GM12878 (cell line): ENCODE measurements around the gene ETF1. TPM values are rescaled to one million over a fixed set of nuclear protein-coding genes. Genes with fewer than 3 reads are reported as not detected.
A peak's percentile ranks its signal among the peaks of the same experiment; 100 is the strongest.

Source experiments
- BACH1 ChIP-seq: fragments of 450-650 bp; IDR thresholded peaks from 2 replicates; pipeline ENCODE4 v1.6.1; 2017; ENCODE audit warnings: mild to moderate bottlenecking, borderline replicate concordance
- BCL11A ChIP-seq: IDR thresholded peaks from 2 replicates; pipeline ENCODE4 v1.6.1; 2011; ENCODE audit warnings: low read depth, low read length
- BHLHE40 ChIP-seq, 2 experiments: fragments of 450-650 bp in 1 of 2; IDR thresholded peaks; 2 replicates each; pipeline ENCODE4 v1.6.1; 2011 to 2017; ENCODE audit warnings: low read depth in 2 of 2, borderline replicate concordance in 1 of 2, improper control_type of control experiment in 1 of 2, low read length in 1 of 2, mild to moderate bottlenecking in 1 of 2
- CBFB ChIP-seq: IDR thresholded peaks from 2 replicates; pipeline ENCODE4 v1.6.1; 2016; ENCODE audit warnings: antibody characterized with exemption, low read depth
- CREB1 ChIP-seq: IDR thresholded peaks from 2 replicates; pipeline ENCODE4 v1.6.1; 2012; ENCODE audit warnings: low read depth, mild to moderate bottlenecking, inconsistent platforms
- CTCF ChIP-seq, 3 experiments: IDR thresholded peaks in 2 of 3; conservative IDR thresholded peaks in 1 of 3; 2 replicates each; pipeline ENCODE4 v1.5.1; 2011; ENCODE audit warnings: low read depth in 3 of 3, low read length in 3 of 3, mild to moderate bottlenecking in 3 of 3, control low read depth in 2 of 3, moderate library complexity in 2 of 3, inconsistent platforms in 1 of 3, mixed read lengths in 1 of 3; ENCODE audit not compliant: control insufficient read depth in 2 of 3, insufficient read depth in 1 of 3; ENCODE audit errors: extremely low read depth in 1 of 3
- DPF2 ChIP-seq: fragments of 450-650 bp; IDR thresholded peaks from 2 replicates; pipeline ENCODE4 v1.6.1; 2017; ENCODE audit warnings: mild to moderate bottlenecking
- E4F1 ChIP-seq: fragments of 450-650 bp; IDR thresholded peaks from 2 replicates; pipeline ENCODE4 v1.6.1; 2018; ENCODE audit warnings: borderline replicate concordance, mild to moderate bottlenecking; ENCODE audit not compliant: partially characterized antibody
- EGR1 ChIP-seq, 2 experiments: IDR thresholded peaks; 1 replicate in 1 of 2; 2 replicates in 1 of 2; pipeline ENCODE4 v1.6.1; 2011 to 2012; ENCODE audit warnings: low read depth in 2 of 2, low read length in 2 of 2, borderline replicate concordance in 1 of 2, mild to moderate bottlenecking in 1 of 2, moderate library complexity in 1 of 2
- FOXM1 ChIP-seq: IDR thresholded peaks from 2 replicates; pipeline ENCODE4 v1.6.1; 2012; ENCODE audit warnings: low read depth, mild to moderate bottlenecking, inconsistent platforms, low read length, moderate library complexity
- GABPA ChIP-seq: IDR thresholded peaks from 2 replicates; pipeline ENCODE4 v1.6.1; 2014; ENCODE audit warnings: antibody characterized with exemption, low read depth, mild to moderate bottlenecking, inconsistent platforms
- IKZF2 ChIP-seq, 2 experiments: fragments of 450-650 bp; IDR thresholded peaks; 2 replicates each; pipeline ENCODE4 v1.6.1; 2017; ENCODE audit warnings: mild to moderate bottlenecking in 2 of 2, moderate library complexity in 2 of 2
- MTA2 ChIP-seq: fragments of 450-650 bp; IDR thresholded peaks from 2 replicates; pipeline ENCODE4 v1.6.1; 2016; ENCODE audit warnings: low read depth, mild to moderate bottlenecking, moderate library complexity
- MXI1 ChIP-seq: fragments of 150-350 bp; IDR thresholded peaks from 2 replicates; pipeline ENCODE4 v1.6.1; 2011; ENCODE audit warnings: low read depth, mild to moderate bottlenecking, inconsistent platforms, low read length, improper control_type of control experiment
- PAX5 ChIP-seq: IDR thresholded peaks from 2 replicates; pipeline ENCODE4 v1.6.1; 2011; ENCODE audit warnings: low read depth, low read length, borderline replicate concordance
- PML ChIP-seq: IDR thresholded peaks from 2 replicates; pipeline ENCODE4 v1.6.1; 2012; ENCODE audit warnings: low read length, inconsistent platforms
- RCOR1 ChIP-seq: conservative IDR thresholded peaks from 2 replicates; pipeline ENCODE4 v1.6.1; 2012; ENCODE audit warnings: low read depth, low read length, improper control_type of control experiment
- SMAD5 ChIP-seq: IDR thresholded peaks from 2 replicates; pipeline ENCODE4 v1.6.1; 2016; ENCODE audit warnings: antibody characterized with exemption, low read depth
- SMC3 ChIP-seq: IDR thresholded peaks from 2 replicates; pipeline ENCODE4 v1.6.1; 2011; ENCODE audit warnings: low read length, improper control_type of control experiment, borderline replicate concordance
- SP1 ChIP-seq: IDR thresholded peaks from one replicate; pipeline ENCODE4 v1.6.1; 2011; ENCODE audit warnings: low read depth, low read length
- STAT3 ChIP-seq: IDR thresholded peaks from 2 replicates; pipeline ENCODE4 v1.6.1; 2011; ENCODE audit warnings: low read depth, low read length, improper control_type of control experiment
- TBL1XR1 ChIP-seq: IDR thresholded peaks from 2 replicates; pipeline ENCODE4 v1.6.1; 2012; ENCODE audit warnings: low read depth, low read length, improper control_type of control experiment
- WRNIP1 ChIP-seq: IDR thresholded peaks from 2 replicates; pipeline ENCODE4 v1.6.1; 2011; ENCODE audit warnings: low read depth, low read length, improper control_type of control experiment, borderline replicate concordance
- ZNF384 ChIP-seq: IDR thresholded peaks from 2 replicates; pipeline ENCODE4 v1.6.1; 2012; ENCODE audit warnings: low read depth, mild to moderate bottlenecking, low read length, improper control_type of control experiment, borderline replicate concordance
- polyA plus RNA-seq, 11 experiments: library from polyadenylated mRNA; depleted of rRNA in 4 of 11; unstranded in 6 of 11; stranded (reverse) in 5 of 11; fragments of >200 nt; fragmentation: Nextera tagmentation in 4 of 11; fragmentation: Illumina TruSeq in 1 of 11; extraction: Ambion mirVana in 4 of 11; extraction: Trizol in 1 of 11; gene quantifications; 1 replicate in 1 of 11; 2 replicates in 10 of 11; pipeline versions ENCODE4 v1.2.1 to v1.2.3, GENCODE V29; 2011 to 2016; ENCODE audit warnings: inconsistent platforms in 2 of 11, missing spikeins in 2 of 11, low read depth in 1 of 11
- total RNA-seq, 4 experiments: library from RNA; depleted of rRNA in 3 of 4; stranded (reverse); fragments of >200 nt in 3 of 4; fragmentation: Illumina TruSeq in 1 of 4; extraction: Trizol in 1 of 4; gene quantifications; 2 replicates each; pipeline versions ENCODE4 v1.2.1 to v1.2.3, GENCODE V29; 2013 to 2021
- TF ChIP-seq, protein P1 (sequence below): fragments of 450-650 bp; IDR thresholded peaks from 2 replicates; pipeline ENCODE4 v1.6.1; 2014; ENCODE audit warnings: mild to moderate bottlenecking
- TF ChIP-seq, protein P2 (sequence below): IDR thresholded peaks from 2 replicates; pipeline ENCODE4 v1.6.1; 2011; ENCODE audit warnings: low read depth, low read length, improper control_type of control experiment, borderline replicate concordance

ETF1 gene
- total and polyA plus RNA-seq, 10 of the 15 experiments (the other 5 are each of a cell fraction or from before 2014, with no cell fraction given), result 29.8 to 145 (median 108) TPM

GRCh38 chr5:138464008-138464387, 79.0 kb downstream of the ETF1 start (continued):
- TF ChIP-seq GABPA (0 out of 2 replicates have a peak, but pooled peaks have one; percentile 50), MXI1 (peak; percentile 45; the same call in 1 of the 2 replicates), E4F1 (no peak), WRNIP1 (no peak), TBL1XR1 (0 out of 2 replicates have a peak, but pooled peaks have one; percentile 11), CTCF (IDR thresholded peaks at IDR 0.05 in 2 of 3, conservative IDR thresholded peaks at IDR 0.05 in 1 of 3; ENCODE audit: control insufficient read depth in 2 of 3, extremely low read depth in 1 of 3, insufficient read depth in 1 of 3, low read depth in 3 of 3, low read length in 3 of 3) (peak; percentile 79 to 81 (median 80)), BACH1 (0 out of 2 replicates have a peak, but pooled peaks have one; percentile 47), ZNF384 (no peak), FOXM1 (no peak; the same call in 1 of the 2 replicates), IKZF2 (IDR thresholded peaks at IDR 0.05) (peak in 1 of 2 experiments; percentile 52; a peak in 3 of 4 replicates), STAT3 (no peak), EGR1 (IDR thresholded peaks at IDR 0.05; ENCODE audit: borderline replicate concordance in 1 of 2, low read depth in 2 of 2, low read length in 2 of 2) (no peak; a peak in 1 of 3 replicates), SP1 (peak; percentile 7), MTA2 (no peak), PAX5 (peak; percentile 53; the same call in 1 of the 2 replicates), BCL11A (no peak), CREB1 (peak; percentile 33; the same call in 1 of the 2 replicates), DPF2 (0 out of 2 replicates have a peak, but pooled peaks have one; percentile 18), SMAD5 (peak; percentile 59; the same call in 1 of the 2 replicates), CBFB (0 out of 2 replicates have a peak, but pooled peaks have one; percentile 17), BHLHE40 (IDR thresholded peaks at IDR 0.05; ENCODE audit: borderline replicate concordance in 1 of 2, low read depth in 2 of 2, low read length in 1 of 2) (peak in 1 of 2 experiments; percentile 81; a peak in 3 of 4 replicates), PML (no peak), RCOR1 (no peak), SMC3 (peak; percentile 46; the same call in 1 of the 2 replicates)
- TF ChIP-seq, protein P1, sequence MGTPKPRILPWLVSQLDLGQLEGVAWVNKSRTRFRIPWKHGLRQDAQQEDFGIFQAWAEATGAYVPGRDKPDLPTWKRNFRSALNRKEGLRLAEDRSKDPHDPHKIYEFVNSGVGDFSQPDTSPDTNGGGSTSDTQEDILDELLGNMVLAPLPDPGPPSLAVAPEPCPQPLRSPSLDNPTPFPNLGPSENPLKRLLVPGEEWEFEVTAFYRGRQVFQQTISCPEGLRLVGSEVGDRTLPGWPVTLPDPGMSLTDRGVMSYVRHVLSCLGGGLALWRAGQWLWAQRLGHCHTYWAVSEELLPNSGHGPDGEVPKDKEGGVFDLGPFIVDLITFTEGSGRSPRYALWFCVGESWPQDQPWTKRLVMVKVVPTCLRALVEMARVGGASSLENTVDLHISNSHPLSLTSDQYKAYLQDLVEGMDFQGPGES, result no peak
- TF ChIP-seq, protein P2, sequence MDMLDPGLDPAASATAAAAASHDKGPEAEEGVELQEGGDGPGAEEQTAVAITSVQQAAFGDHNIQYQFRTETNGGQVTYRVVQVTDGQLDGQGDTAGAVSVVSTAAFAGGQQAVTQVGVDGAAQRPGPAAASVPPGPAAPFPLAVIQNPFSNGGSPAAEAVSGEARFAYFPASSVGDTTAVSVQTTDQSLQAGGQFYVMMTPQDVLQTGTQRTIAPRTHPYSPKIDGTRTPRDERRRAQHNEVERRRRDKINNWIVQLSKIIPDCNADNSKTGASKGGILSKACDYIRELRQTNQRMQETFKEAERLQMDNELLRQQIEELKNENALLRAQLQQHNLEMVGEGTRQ, result no peak
